Natural killer cell treated with Interleukin-12 subunit alpha and Interleukin-12 subunit beta and Interleukin-15 and Interleukin-18, amount 100 ng/mL, for 72 hours (primary cell): Measurements from ENCODE around the gene SNRNP40. TPM values are rescaled to one million over a fixed set of nuclear protein-coding genes. Genes with fewer than 3 reads are reported as not detected.
"Not testable (repeated sequence)": the region's sequence is repeated elsewhere in the genome, so short reads cannot be mapped to it uniquely, and the experiment has no call there.

Source experiments
- ATAC-seq, 2 donors: fragments of 150-1000 bp; cut with Tn5 transposase in 1 of 2; sonication (Bioruptor Pico), chemical (Tn5 transposase) in 1 of 2; 2 replicates each; pipeline ENCODE4 v1.10.0; 2021
- DNase-seq: peaks from one replicate; pipeline ENCODE4 v3.0.0; 2022; ENCODE audit warnings: low spot score
- H3K27ac Mint-ChIP-seq, 2 donors: 1 replicate in 1 of 2; 2 replicates in 1 of 2; pipeline ENCODE4 v1.8.0; 2022; ENCODE audit warnings: mixed read lengths in 2 of 2, mild to moderate bottlenecking in 1 of 2, moderate library complexity in 1 of 2
- H3K27me3 Mint-ChIP-seq, 2 donors: 1 replicate in 1 of 2; 2 replicates in 1 of 2; pipeline ENCODE4 v1.8.0; 2022; ENCODE audit warnings: mixed read lengths in 2 of 2
- H3K36me3 Mint-ChIP-seq: one replicate; pipeline ENCODE4 v1.8.0; 2022; ENCODE audit warnings: mixed read lengths
- H3K4me1 Mint-ChIP-seq, 2 donors: 1 replicate in 1 of 2; 2 replicates in 1 of 2; pipeline ENCODE4 v1.8.0; 2022; ENCODE audit warnings: low read depth in 2 of 2, mixed read lengths in 2 of 2, mild to moderate bottlenecking in 1 of 2
- H3K4me3 Mint-ChIP-seq: one replicate; pipeline ENCODE4 v1.8.0; 2022; ENCODE audit warnings: mixed read lengths
- H3K9me3 Mint-ChIP-seq: 2 replicates; pipeline ENCODE4 v1.8.0; 2022; ENCODE audit warnings: mixed read lengths
- total RNA-seq, 2 donors: library from RNA; stranded (reverse); gene quantifications; one replicate each; pipeline ENCODE4 v1.2.3, GENCODE V29; 2022

Gene SNRNP40
- total RNA-seq, 2 donors from 2014 or later, result 81.1 to 107 TPM

DNA sequence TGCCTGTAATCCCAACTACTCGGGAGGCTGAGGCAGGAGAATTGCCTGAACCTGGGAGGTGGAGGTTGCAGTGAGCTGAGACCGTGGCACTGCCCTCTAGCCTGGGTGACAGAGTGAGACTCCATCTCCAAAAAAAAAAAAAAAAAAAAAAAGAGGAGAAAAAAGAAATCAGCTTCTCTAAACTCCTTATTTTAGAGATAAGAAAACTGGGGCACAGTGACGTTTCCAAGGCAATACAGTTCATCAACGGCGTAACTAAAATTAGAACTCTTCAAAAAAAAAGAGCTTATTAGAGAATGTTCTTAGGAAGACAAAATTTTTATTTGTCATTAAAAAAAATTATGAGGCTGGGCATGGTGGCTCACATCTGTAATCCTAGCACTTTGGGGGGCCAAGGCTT lies 34.2 kb downstream of the SNRNP40 start:
- H3K27me3 Mint-ChIP-seq, DNase-seq, H3K4me3 Mint-ChIP-seq, H3K4me1 Mint-ChIP-seq, H3K27ac Mint-ChIP-seq, H3K9me3 Mint-ChIP-seq, ATAC-seq: not testable (repeated sequence)
- H3K36me3 Mint-ChIP-seq, result peaks cover 26% of the 10 kb centered on the region

DNA sequence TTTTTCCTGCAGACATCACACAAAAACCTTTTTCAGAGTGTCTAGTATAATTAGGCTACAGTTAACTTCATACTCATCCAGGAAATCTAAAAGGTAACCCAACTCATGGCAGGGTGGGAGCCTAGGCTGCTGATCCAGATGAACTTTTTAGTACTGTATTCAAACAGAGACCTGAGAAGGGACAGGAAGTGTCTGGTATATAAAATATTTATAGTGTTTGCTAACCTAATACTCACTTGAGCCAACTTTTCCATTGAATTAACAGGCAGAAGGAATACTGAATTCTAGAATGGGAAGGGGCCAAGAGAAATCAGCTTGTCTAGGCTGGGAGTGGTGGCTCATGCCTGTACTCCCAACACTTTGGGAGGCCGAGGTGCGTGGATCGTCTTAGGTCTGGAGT lies 34.7 kb downstream of the SNRNP40 start:
- no peak for DNase-seq
- Mint-ChIP-seq H3K4me1 (no peaks in the 10 kb centered on the region), H3K9me3 (no peaks in the 10 kb centered on the region), H3K27me3 (no peaks in the 10 kb centered on the region), H3K4me3 (no peak overlapping the region), H3K27ac (no peak overlapping the region), H3K36me3 (peaks cover 25% of the 10 kb centered on the region)
- ATAC-seq, result no peak

DNA sequence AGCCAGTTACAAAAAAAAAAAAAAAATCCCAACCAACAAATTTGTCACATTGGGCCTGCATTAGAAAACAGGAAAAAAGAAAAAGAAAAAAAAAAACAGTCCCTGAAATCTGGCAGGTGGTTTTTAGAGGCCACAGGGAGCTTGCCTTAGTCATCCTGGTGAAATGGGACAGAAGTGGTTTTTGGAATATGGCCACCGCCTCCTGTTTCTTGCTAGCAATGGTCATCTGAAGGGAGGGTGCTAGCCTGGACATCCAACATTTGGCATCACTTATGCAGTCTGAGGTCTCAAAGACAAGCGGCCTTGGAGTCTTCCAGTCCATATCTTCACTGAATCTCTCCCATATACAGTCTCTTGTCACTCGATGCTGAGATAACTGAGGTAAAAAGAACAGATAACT lies 36.8 kb downstream of the SNRNP40 start:
- no peaks in the 10 kb centered on the region for H3K4me1 Mint-ChIP-seq
- H3K36me3 Mint-ChIP-seq, result peaks cover 21% of the 10 kb centered on the region
- H3K27ac Mint-ChIP-seq, result no peak overlapping the region
- ATAC-seq, result no peak
- no peaks in the 10 kb centered on the region for H3K9me3 Mint-ChIP-seq
- no peak for DNase-seq
- H3K4me3 Mint-ChIP-seq, result no peak overlapping the region
- H3K27me3 Mint-ChIP-seq, result no peaks in the 10 kb centered on the region

DNA sequence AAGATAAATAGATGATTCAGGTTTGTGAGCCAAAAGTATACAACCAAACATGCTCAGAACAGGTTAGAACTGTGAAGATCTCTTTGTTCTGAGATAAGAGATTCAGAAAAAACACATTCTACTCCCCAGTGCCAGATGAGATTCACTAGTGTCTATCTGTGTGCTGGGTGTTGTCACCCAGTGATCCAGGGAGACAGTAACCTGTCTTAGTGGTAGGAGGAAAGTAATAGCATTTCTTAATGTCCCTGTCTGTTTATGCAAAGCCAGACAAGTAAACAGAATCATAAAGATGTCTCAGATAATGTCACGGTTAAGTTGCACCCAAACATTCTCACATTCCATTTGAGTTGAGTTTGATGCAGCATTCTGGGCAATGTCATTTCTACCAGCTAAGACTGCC lies 38.0 kb downstream of the SNRNP40 start:
- Mint-ChIP-seq H3K4me3 (no peak overlapping the region), H3K4me1 (no peaks in the 10 kb centered on the region), H3K9me3 (no peaks in the 10 kb centered on the region), H3K27me3 (no peaks in the 10 kb centered on the region), H3K27ac (no peak overlapping the region), H3K36me3 (peaks cover 16% of the 10 kb centered on the region)
- DNase-seq (no peak), ATAC-seq (no peak)

DNA sequence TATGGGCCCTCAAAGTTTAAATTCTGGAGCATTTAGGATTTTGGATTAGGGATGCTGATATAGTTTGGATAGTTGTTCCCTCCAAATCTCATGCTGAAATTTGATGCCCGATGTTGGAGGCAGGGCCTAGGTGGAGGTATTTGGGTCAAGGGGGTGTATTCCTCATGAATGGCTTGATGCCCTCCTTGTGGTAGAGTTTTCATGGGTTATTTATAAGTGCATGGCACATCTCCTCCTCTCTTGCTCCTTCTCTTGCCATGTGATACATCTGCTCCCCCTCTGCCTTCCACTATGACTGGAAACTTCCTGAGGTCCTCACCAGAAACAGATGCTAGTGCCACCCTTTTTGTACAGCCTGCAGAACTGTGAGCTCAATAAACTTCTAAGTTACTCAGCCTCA lies 39.4 kb downstream of the SNRNP40 start:
- H3K36me3 Mint-ChIP-seq, result peaks cover 16% of the 10 kb centered on the region
- no peaks in the 10 kb centered on the region for H3K4me1 Mint-ChIP-seq
- ATAC-seq, result no peak
- H3K4me3 Mint-ChIP-seq, result no peak overlapping the region
- no peaks in the 10 kb centered on the region for H3K27me3 Mint-ChIP-seq
- no peaks in the 10 kb centered on the region for H3K9me3 Mint-ChIP-seq
- DNase-seq, result no peak
- no peak overlapping the region for H3K27ac Mint-ChIP-seq

DNA sequence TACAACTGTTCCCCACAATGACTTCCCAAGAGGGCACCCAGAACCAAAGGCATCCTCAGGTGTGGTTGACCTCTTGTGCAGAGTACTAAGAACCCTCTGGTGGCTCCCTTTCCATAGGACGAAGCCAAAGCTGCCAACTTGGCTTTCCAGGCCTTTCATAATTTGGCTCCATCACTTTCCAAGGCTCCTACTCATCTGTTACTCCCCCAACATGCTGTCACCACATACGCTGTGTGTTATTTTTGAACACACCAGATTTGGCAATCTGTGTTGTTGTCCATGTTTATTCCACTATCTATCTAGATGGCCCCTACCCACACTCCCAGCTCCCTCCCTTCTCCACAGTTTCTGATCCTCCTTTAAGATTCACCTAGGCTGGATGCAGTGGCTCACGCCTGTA lies 46.7 kb downstream of the SNRNP40 start:
- Mint-ChIP-seq H3K9me3 (no peaks in the 10 kb centered on the region), H3K27me3 (no peaks in the 10 kb centered on the region), H3K36me3 (no peaks in the 10 kb centered on the region), H3K4me1 (no peaks in the 10 kb centered on the region), H3K27ac (no peak overlapping the region), H3K4me3 (no peak overlapping the region)
- DNase-seq (no peak), ATAC-seq (no peak)

DNA sequence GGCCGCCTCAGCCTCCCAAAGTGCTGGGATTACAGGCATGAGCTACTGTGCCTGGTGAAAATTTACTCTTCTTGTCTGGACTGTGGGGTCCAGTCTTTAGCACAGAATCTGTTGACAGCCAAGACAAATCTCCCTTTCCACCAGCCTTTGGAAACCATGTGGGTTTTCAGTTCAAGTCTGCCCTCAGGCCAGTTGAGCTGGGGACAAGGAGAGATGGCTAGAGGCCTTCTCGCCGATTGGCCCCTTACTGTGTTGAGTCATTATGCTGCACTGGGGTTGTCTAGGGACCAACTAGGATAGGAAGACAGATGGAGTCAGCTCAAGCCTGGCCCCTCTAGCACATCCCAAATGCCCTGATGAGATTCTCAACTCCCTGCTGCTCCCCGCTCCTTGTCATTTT lies 48.3 kb downstream of the SNRNP40 start:
- DNase-seq (no peak), ATAC-seq (no peak)
- Mint-ChIP-seq H3K9me3 (no peaks in the 10 kb centered on the region), H3K36me3 (no peaks in the 10 kb centered on the region), H3K27me3 (peaks cover 0 to 2% of the 10 kb centered on the region in 2 donors), H3K4me1 (no peaks in the 10 kb centered on the region), H3K4me3 (no peak overlapping the region), H3K27ac (no peak overlapping the region)

DNA sequence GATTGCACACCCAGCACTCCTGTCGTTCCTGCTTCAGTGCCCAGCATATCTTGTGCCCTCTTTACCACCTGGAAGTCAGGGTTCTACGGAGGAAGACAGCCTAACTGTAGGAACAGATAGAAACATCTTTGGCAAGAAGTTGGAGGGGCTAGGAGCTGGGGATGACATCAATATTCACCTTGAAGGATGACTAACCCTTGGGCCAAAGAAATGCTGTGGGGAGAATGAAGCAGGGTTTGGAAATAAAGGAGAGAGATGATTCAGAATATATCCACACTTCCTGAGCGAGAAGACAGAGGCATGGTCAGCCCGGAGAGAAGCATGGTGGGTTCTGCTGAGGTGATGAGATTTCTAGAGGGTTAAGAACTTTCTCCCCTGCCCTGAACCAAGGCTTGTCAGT lies 52.3 kb downstream of the SNRNP40 start:
- Mint-ChIP-seq H3K9me3 (no peaks in the 10 kb centered on the region), H3K27ac (no peak overlapping the region), H3K27me3 (peaks cover 15 to 17% of the 10 kb centered on the region in 2 donors), H3K36me3 (no peaks in the 10 kb centered on the region), H3K4me3 (no peak overlapping the region), H3K4me1 (peaks cover 4 to 6% of the 10 kb centered on the region in 2 donors)
- no peak for ATAC-seq
- no peak for DNase-seq

DNA sequence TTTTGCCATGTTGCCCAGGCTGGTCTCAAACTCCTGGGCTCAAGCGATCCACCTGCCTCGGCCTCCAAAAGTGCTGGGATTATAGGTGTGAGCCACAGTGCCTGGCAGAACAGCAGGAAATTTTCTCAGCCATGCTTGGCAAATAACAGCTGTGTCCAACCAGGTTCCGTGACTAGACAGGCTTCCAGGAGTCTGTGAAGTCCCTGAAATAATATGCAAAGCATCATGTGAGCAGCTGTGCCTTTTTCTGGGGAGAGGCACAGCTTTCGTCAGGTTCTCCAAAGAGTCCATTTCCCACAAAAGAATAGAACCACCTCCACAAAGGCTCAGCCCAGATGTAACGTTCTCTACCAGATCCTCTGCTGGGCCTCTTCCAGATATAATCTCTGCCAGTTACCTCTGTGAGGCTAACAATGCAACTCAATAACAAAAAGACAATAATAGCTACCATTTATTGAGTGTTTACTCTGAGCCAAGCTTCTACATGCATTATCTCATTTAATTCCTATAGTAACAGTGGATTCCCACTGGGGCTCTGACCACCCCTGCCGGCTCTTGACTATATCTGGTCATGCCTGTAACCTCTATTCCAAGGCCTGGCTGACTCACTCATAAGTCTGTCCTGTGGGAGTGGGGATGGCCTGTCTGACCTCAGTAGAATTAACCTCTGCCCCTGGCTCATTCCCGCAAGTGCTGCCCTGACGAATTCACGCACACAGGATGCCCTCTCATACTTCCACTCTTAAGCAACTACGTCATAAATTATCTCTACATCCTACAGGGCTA lies 52.9 kb downstream of the SNRNP40 start:
- H3K4me3 Mint-ChIP-seq, result no peak overlapping the region
- H3K4me1 Mint-ChIP-seq, result peaks cover 8 to 10% of the 10 kb centered on the region in 2 donors
- H3K9me3 Mint-ChIP-seq, result no peaks in the 10 kb centered on the region
- no peak overlapping the region for H3K27ac Mint-ChIP-seq
- ATAC-seq, result no peak
- peaks cover 19 to 23% of the 10 kb centered on the region in 2 donors for H3K27me3 Mint-ChIP-seq
- no peak for DNase-seq
- H3K36me3 Mint-ChIP-seq, result no peaks in the 10 kb centered on the region

DNA sequence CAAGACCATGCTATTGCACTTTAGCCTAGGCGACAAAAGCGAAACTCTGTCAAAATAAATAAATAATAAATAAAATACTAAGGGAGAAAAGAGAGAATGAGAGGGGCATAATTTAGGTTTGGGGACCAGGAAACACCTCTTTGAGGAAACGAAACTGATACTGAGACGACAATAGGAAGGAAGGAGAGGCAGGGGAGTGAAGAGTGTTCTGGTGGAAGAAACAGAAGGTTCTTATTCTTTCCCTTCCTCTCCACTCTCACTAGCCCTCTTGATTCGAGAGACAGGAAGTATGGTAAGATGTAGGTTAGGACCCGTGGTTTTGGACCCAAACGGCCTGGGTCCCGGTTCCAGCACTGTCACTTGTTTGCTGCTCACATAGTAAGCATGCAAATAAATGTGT lies 55.3 kb downstream of the SNRNP40 start:
- H3K4me1 Mint-ChIP-seq, result peaks cover 9 to 11% of the 10 kb centered on the region in 2 donors
- ATAC-seq (no peak), DNase-seq (no peak)
- H3K9me3 Mint-ChIP-seq, result no peaks in the 10 kb centered on the region
- peaks cover 30 to 35% of the 10 kb centered on the region in 2 donors for H3K27me3 Mint-ChIP-seq
- no peak overlapping the region for H3K27ac Mint-ChIP-seq
- no peaks in the 10 kb centered on the region for H3K36me3 Mint-ChIP-seq
- H3K4me3 Mint-ChIP-seq, result no peak overlapping the region

DNA sequence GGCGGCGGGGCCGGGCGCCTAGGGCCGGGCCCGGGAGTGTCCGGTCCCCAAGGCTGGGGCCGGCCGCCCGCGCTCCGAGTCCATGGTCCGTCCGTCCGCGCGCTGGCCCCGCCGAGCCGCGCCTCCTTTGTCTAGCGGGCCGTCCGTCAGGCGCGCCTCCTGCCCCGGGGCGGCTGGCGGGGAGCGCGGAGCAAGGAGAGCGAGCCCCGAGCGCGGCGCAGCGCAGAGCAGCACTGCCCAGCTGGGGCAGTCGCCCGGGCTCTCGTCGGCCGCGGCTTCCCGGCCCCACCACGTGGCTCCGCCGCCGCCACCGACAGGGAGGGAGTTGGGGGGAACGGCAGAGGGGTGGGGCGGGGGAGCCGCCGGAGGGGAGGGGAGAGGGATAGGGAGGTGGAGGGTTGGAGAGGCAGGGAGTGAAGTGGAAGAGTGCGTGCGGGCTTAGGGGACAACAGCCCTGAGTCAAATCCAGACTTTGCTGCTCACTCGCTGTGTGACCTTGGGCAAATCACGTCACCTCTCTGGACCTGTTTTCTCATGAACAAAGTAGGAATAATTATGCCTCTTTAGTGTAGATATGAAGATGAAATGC lies 56.8 kb downstream of the SNRNP40 start, which contains the start of gene NKAIN1:
TSS of gene NKAIN1 (minus strand) at position 235 of the 589 bp plus-strand sequence. CDS start 340 bp downstream, outside the sequence.
- Mint-ChIP-seq H3K27me3 (peaks cover 40 to 48% of the 10 kb centered on the region in 2 donors), H3K4me3 (peak within 1 kb of the TSS; percentile 26), H3K27ac (no peak within 1 kb of the TSS)

DNA sequence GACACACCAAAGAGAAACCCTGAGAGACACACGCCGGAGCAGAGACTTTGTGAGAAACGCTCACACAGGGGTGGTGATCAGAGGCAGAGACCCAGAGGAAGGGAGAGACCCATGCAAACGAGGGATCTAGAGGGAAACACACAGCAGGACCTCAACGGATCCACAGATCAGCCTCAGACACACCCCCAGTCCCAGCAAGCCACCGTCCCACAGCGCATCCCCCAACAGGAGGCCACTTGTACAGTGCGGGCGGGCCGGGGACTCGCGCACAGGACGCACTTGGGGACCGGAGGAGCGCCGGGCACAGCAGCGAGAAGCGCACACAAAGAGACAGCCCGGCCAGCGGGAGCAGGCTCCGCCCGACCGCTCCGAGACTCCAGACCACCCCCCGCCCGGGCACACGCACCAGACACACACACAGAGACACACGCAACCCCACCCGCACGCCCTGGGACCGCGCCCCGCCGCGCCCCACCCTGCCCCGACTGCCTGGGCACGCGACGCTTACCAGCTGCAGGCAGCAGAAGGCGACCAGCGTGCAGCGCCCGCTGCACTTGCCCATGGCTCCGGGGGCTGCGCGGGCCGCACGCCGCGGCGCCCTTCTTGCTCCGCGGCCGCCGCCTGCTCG lies 57.5 kb downstream of the SNRNP40 start:
- DNase-seq, result no peak
- H3K27ac Mint-ChIP-seq, result no peak overlapping the region
- H3K27me3 Mint-ChIP-seq, result peaks cover 46 to 52% of the 10 kb centered on the region in 2 donors

More for the DNA sequence above, 56.8 kb downstream of the SNRNP40 start, which contains the start of gene NKAIN1:
- Mint-ChIP-seq H3K36me3 (no peaks in the 10 kb centered on the region), H3K9me3 (no peaks in the 10 kb centered on the region), H3K4me1 (peaks cover 9 to 11% of the 10 kb centered on the region in 2 donors)
- peak; percentile 39 to 50 for ATAC-seq
- no peak for DNase-seq

DNA sequence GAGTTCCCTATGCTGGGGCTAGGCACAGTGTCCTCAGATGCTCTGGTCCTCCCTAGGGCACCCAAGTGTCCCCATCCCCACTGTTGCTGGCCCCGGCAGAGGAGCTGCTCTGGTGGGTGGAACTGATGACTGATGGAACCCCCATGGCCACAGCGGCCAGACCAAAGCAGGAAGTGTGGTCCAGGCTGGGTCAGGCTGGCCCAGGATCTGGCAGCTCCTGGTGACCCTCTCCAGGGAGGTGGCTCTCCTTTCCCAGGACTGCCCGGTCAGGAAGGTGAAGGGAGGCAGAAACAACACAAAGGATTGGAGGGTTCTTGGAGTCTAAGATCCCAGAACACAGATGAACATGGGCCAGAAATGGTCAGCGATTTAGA lies 58.0 kb downstream of the SNRNP40 start:
- Mint-ChIP-seq H3K9me3 (no peaks in the 10 kb centered on the region), H3K27ac (no peak overlapping the region), H3K4me1 (peaks cover 9 to 11% of the 10 kb centered on the region in 2 donors), H3K36me3 (no peaks in the 10 kb centered on the region), H3K27me3 (peaks cover 45 to 52% of the 10 kb centered on the region in 2 donors), H3K4me3 (peak overlapping the region; percentile 26)
- DNase-seq, result no peak
- no peak for ATAC-seq

More for the DNA sequence above, 57.5 kb downstream of the SNRNP40 start:
- Mint-ChIP-seq H3K9me3 (no peaks in the 10 kb centered on the region), H3K36me3 (no peaks in the 10 kb centered on the region), H3K4me3 (peak overlapping the region; percentile 26), H3K4me1 (peaks cover 9 to 11% of the 10 kb centered on the region in 2 donors)
- ATAC-seq, result peak; percentile 37 to 46

DNA sequence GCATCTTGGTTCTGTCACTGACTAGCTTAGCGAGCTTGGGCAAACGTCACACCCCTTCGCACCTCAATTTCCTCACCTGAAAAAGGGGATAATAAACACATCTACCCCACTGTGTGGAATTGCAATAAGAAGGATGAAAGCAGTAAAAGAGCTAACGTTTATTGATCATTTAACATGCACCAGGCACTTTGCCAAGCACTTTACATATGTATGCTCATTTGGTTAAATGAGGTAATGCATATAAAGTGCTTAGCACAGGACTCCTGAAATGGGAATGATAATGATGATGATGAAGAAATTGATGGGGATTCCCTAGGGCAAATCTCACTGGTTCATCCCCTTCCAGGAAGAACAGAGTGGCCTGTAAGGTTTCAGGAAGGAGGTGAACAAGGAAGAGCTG lies 61.7 kb downstream of the SNRNP40 start:
- no peaks in the 10 kb centered on the region for H3K36me3 Mint-ChIP-seq
- peaks cover 5 to 6% of the 10 kb centered on the region in 2 donors for H3K4me1 Mint-ChIP-seq
- no peak overlapping the region for H3K4me3 Mint-ChIP-seq
- H3K9me3 Mint-ChIP-seq, result no peaks in the 10 kb centered on the region
- ATAC-seq (no peak), DNase-seq (no peak)
- no peak overlapping the region for H3K27ac Mint-ChIP-seq
- peaks cover 32 to 35% of the 10 kb centered on the region in 2 donors for H3K27me3 Mint-ChIP-seq
